ENCODE results near the gene MAGED4B. TPM values are rescaled to one million over a fixed set of nuclear protein-coding genes. Genes with fewer than 3 reads are reported as not detected.

MAGED4B gene
- total and polyA plus RNA-seq, 2 of the 4 experiments (the other 2 are of a cell fraction), result 35.5 to 85.5 TPM

- Histone ChIP-seq H3K4me3 (ENCODE audit: insufficient read depth, low read depth, low read length) (no peak overlapping the region), H3K27ac (ENCODE audit: insufficient read depth, low read length) (no peak overlapping the region), H4K8ac (ENCODE audit: low read depth in 2 of 2, low read length in 2 of 2) (no peak overlapping the region), H3K14ac (replicated peaks; ENCODE audit: low read depth, low read length) (no peak overlapping the region), H2AK5ac (ENCODE audit: low read depth, low read length) (no peak overlapping the region), H3K56ac (ENCODE audit: extremely low read depth, insufficient read depth, low read length) (no peak overlapping the region), H3K23ac (ENCODE audit: low read depth, low read length) (no peak overlapping the region), H3K4me2 (ENCODE audit: low read depth, low read length) (no peak overlapping the region), H3K9me1 (ENCODE audit: insufficient read depth, low read length) (no peaks in the 10 kb centered on the region), H4K20me1 (ENCODE audit: insufficient read depth, low read length) (no peaks in the 10 kb centered on the region), H4K5ac (ENCODE audit: low read depth, low read length) (no peak overlapping the region), H2BK20ac (ENCODE audit: low read depth, low read length) (no peak overlapping the region), H2AK9ac (replicated peaks; ENCODE audit: low read depth, low read length, poor library complexity) (no peak overlapping the region), H3K36me3 (ENCODE audit: control insufficient read depth, insufficient read depth, low read length) (no peaks in the 10 kb centered on the region), H2BK5ac (ENCODE audit: low read depth, low read length, poor library complexity, severe bottlenecking) (no peak overlapping the region), H3K9me3 (ENCODE audit: control insufficient read depth, insufficient read depth, low read length) (no peaks in the 10 kb centered on the region), H3K4me1 (ENCODE audit: control insufficient read depth, insufficient read depth, low read length) (no peaks in the 10 kb centered on the region), H3K9ac (ENCODE audit: low read depth, low read length) (no peak overlapping the region), H4K91ac (ENCODE audit: insufficient read depth, low read depth, low read length) (no peak overlapping the region), H2BK120ac (ENCODE audit: low read depth, low read length) (no peak overlapping the region), H3K27me3 (ENCODE audit: control insufficient read depth, insufficient read depth, low read length) (no peaks in the 10 kb centered on the region), H3K18ac (ENCODE audit: low read depth, low read length) (no peak overlapping the region), H3K4ac (ENCODE audit: low read depth, low read length) (no peak overlapping the region), H3K79me1 (ENCODE audit: low read depth in 1 of 2, low read length in 2 of 2) (no peaks in the 10 kb centered on the region), H2AFZ (replicated peaks; ENCODE audit: low read length, poor library complexity) (no peak overlapping the region), H2BK15ac (ENCODE audit: low read depth, low read length) (no peak overlapping the region)
- WGBS, 2 experiments (ENCODE audit: extremely low coverage in 2 of 2, insufficient read length in 1 of 2), result no CpG with 5 or more reads among the region's 3 CpGs
- dilution Hi-C loops (cut with HindIII; ENCODE audit: low sequenced_read_pairs, unreplicated experiment) (no loop called here), intact Hi-C loops (cut with micrococcal nuclease) (no loop called here), in situ Hi-C loops (cut with MboI; ENCODE audit: low sequenced_read_pairs) (no loop called here)
- ATAC-seq (ENCODE audit: low read depth), result no peak
- ChIA-PET CTCF (no interaction called here), POLR2A (ENCODE audit: unreplicated experiment) (no interaction called here)
- no TSS peak for BruUV-seq (replicated peaks)
- no peak for DNase-seq
- TF ChIP-seq RFX5 (IDR thresholded peaks at IDR 0.05; ENCODE audit: low read depth, low read length), result no peak
Observed at GRCh38 chrX:52015794-52016193, 53.2 kb downstream of the MAGED4B start.

Small RNA genes within 50 kb of the gene (microRNA-seq; reads per million reads assigned to microRNA genes)
- not detected for gene SNORA11E (ENCODE audit: insufficient read depth, insufficient read length)

Small RNA genes within 50 kb of the gene (small RNA-seq; reads per million reads assigned to genes)
- 0 reads per million in 5 experiments for gene SNORA11E

Other genes with a start within 250 kb of the MAGED4B start
- 415 and 484 TPM in 2 replicates for gene MAGED1, start 175.6 kb downstream of the MAGED4B start, total RNA-seq (2012; rRNA removed)
- 502 and 552 TPM in 2 replicates for gene MAGED1, start 175.6 kb downstream of the MAGED4B start, polyA plus RNA-seq (2012; rRNA removed)
- 9.9 and 13.6 TPM in 2 replicates for gene MAGED4, start 115.7 kb upstream of the MAGED4B start, total RNA-seq (2012; rRNA removed)
- 49.1 and 51.7 TPM in 2 replicates for gene MAGED4, start 115.7 kb upstream of the MAGED4B start, polyA plus RNA-seq (2012; rRNA removed)